Hepatocyte (in vitro differentiated cells): ENCODE measurements around the gene C9orf50.

Experiments used
- EZH2phosphoT487 ChIP-seq: fragments of 200-600 bp; sonication (generic); IDR thresholded peaks from one replicate; pipeline ENCODE4 v1.6.1; 2018; ENCODE audit warnings: antibody characterized with exemption, mild to moderate bottlenecking, low read depth, moderate library complexity; ENCODE audit not compliant: unreplicated experiment, severe bottlenecking
- TF ChIP-seq, protein P1 (sequence below): fragments of 200-600 bp; sonication (generic); IDR thresholded peaks from 2 replicates; pipeline ENCODE4 v1.5.1; 2016; ENCODE audit warnings: antibody characterized with exemption, mild to moderate bottlenecking; ENCODE audit not compliant: poor library complexity

DNA sequence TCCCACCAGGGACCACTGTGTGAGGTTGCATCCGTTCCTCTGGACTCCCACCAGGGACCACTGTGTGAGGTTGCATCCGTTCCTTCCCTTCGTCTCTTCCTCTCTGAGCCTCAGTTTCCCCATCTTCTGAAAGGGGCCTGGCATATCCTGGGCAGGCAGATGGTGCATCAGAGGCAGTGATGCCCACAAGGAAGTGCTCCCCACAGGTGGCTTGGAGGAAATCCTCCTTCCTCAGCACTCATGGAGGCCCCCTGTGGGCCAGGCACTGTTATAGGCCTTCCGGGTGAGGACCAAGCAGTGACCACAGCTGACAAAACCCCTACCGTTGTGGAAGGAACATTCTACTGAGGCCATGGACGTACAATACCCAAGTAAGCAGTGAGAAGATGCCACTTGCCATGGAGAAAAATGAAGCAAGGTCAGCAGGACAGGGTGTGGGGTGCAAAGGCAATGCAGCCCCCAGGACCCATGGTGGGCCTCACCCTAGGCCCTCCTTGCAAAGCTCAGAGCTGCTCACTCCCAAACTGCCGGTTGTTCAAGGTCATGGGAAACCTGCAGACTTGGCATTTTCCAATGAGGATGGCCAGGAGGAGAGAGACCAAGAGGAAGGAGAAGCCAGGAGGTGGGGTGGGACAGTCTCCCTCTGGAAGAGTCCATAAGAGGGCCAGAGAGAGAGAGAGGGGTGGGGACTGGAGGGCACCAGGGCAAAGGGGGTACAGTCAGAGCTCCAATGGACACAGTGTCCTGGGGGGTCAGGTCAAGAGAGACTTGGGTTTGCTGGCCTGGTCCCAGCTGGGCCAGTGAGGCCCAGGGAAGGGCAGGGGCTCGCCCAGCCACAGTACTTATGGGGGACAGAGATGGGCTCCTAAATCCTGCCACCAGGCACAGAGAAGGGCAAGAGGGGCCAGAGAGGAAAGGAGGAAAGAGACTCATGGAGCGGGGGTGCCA lies 51.1 kb downstream of the C9orf50 start:
- TF ChIP-seq, protein P1, sequence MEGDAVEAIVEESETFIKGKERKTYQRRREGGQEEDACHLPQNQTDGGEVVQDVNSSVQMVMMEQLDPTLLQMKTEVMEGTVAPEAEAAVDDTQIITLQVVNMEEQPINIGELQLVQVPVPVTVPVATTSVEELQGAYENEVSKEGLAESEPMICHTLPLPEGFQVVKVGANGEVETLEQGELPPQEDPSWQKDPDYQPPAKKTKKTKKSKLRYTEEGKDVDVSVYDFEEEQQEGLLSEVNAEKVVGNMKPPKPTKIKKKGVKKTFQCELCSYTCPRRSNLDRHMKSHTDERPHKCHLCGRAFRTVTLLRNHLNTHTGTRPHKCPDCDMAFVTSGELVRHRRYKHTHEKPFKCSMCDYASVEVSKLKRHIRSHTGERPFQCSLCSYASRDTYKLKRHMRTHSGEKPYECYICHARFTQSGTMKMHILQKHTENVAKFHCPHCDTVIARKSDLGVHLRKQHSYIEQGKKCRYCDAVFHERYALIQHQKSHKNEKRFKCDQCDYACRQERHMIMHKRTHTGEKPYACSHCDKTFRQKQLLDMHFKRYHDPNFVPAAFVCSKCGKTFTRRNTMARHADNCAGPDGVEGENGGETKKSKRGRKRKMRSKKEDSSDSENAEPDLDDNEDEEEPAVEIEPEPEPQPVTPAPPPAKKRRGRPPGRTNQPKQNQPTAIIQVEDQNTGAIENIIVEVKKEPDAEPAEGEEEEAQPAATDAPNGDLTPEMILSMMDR, result peak; percentile 38
- no peak for TF ChIP-seq EZH2phosphoT487
